SHP77 treated with DMSO at 0.1 percent for 48 hours (cell line): ENCODE data around the gene CLC.
"Not testable (repeated sequence)": the region's sequence is repeated elsewhere in the genome, so short reads cannot be mapped to it uniquely, and the experiment has no call there.

Experiments
- DNase-seq: peaks from one replicate; lab custom pipeline; 2025; lab: John Stamatoyannopoulos, UW

The CLC gene

GRCh38 chr19:39729594-39729993 is 8.2 kb downstream of the CLC start:
- DNase-seq: no peak

DNA sequence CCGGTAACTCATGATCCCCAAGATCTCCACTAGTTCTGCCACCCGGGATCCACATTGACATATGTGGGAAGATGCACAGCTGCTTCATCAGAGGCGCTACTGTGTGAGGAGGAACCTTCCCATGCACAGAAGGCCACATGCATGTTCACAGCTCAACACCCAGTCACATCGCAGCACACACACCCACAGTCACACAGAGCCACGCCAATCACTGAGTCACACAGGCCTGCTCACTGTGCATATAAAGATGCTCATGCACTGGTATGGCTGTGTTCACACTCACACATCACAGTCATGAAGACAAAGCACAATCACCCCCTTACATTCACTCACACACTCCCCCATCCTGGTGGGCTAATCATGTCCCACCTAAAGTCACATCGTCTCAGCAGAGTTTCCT is 9.8 kb downstream of the CLC start:
- no peak for DNase-seq

- DNase-seq: no peak
Observed at GRCh38 chr19:39727070-39727800, 10.6 kb downstream of the CLC start.

- no peak for DNase-seq
Observed at GRCh38 chr19:39725995-39726394, 11.8 kb downstream of the CLC start.

GRCh38 chr19:39720144-39720543 is 17.7 kb downstream of the CLC start:
- DNase-seq: not testable (repeated sequence)

DNA sequence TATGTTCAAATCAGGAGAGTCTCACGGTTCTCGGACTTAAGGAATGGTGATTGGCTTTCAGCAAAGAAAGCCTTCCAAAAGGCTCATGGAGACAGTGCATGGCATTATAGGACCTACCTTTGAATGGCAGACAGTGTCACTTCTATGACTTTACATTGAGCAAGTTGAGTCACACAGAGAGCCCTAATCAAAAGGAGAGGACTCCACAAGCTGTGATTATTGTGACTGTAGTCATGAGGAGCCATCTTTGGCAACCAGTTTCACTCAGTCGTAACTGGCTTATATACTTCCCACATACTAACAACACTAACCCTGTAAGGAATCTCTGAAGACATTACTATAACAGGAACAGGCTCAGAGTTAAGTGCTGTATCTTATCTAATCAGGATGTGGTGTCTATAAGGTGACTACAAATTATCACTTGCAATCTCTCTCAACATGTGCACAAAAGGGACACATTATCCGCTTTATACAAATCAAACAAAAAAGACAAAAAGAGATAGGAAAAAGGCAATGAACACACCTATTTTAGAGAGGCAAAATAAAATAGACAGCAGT is 27.4 kb downstream of the CLC start:
- no peak for DNase-seq

- DNase-seq: no peak
Observed at GRCh38 chr19:39709026-39709872, 28.6 kb downstream of the CLC start.

DNA sequence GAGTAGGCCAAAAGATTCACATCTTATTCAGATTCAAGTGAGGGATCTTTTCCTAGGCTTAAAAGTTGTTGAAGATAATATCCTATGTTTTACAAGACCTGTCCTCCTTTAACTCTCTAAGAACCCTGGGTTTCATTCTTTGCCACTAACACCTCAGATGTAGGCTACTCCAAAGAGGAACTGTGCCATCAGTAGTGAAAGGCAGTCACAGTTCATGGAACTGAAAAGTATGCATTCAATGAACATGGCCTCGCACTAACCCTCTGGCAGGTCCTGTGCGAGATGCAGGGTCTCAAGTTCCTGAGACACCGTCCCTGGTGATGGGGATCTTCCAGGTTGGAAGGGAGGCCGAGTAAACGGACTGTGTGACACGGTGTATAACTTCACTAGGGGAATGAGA is 29.2 kb downstream of the CLC start:
- no peak for DNase-seq

- DNase-seq: no peak
Observed at GRCh38 chr19:39705578-39706188, 32.1 kb downstream of the CLC start.

GRCh38 chr19:39704181-39705044 is 33.4 kb downstream of the CLC start, which contains the start of gene LGALS14:
Gene LGALS14 (plus strand): TSS chr19:39704481. CDS start chr19:39704529, 48 bp downstream.
- DNase-seq: no peak

GRCh38 chr19:39701291-39701690 is 36.5 kb downstream of the CLC start:
- DNase-seq: no peak

DNA sequence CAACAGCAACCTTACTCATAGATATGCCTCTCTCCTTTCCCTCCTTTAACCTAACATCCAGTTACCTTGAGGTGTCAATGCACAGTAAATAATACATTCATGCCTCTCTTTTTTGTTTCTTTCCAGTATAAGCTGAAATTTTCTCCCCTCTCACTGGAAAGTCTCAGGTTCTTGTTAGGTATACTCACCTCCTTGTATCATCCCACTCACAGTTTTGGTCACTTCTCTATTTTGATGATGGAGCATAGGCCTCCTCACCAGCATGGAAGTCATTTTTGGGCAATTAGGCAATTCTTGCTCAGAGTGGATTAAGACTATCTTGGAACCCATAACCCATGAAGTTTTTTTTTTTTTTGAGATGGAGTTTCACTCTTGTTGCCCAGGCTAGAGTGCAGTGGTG is 39.3 kb downstream of the CLC start:
- DNase-seq: no peak

- no peak for DNase-seq
Observed at GRCh38 chr19:39696387-39696786, 41.4 kb downstream of the CLC start.

- no peak for DNase-seq
Observed at GRCh38 chr19:39695759-39696158, 42.1 kb downstream of the CLC start.

DNA sequence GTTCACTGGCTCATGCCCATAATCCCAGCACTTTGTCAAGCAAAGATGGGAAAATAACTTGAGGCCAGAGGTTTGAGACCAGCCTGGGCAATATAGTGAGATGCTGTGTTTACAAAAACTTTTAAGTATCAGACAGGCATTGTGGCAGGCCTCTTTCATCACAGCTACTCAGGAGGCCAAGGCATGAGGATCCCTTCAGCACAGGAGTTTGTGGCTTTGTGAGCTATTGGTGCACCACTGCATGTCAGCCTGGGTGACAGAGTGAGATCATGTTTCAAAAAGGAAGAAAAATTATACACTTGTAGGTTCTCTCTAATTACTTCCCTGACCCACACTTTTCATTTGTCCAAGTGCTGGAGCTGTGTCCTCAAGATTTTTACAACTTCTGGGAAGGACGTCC is 45.0 kb downstream of the CLC start:
- no peak for DNase-seq

DNA sequence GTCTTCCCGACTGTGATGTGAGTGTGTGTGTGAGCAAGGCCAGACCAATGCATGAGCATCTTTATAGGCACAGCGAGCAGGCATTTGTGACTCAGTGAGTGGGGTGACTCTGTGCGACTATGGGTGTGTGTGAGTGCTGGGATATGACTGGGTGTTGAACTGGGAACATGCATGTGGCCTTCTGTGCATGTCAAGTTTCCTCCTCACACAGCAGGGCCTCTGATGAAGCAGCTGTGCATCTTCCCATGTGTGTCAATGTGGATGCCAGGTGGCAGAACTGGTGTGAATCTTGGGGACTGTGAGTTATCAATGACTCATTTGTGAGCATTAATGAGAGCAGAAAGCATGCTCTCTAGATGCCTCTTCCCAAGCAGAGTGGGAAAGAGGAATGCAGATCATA is 45.7 kb downstream of the CLC start:
- DNase-seq: no peak

- not testable (repeated sequence) for DNase-seq
Observed at GRCh38 chr19:39688637-39689036, 49.2 kb downstream of the CLC start.

GRCh38 chr19:39686739-39687138 is 51.1 kb downstream of the CLC start:
- no peak for DNase-seq

- no peak for DNase-seq
Observed at GRCh38 chr19:39684267-39684666, 53.6 kb downstream of the CLC start.

DNA sequence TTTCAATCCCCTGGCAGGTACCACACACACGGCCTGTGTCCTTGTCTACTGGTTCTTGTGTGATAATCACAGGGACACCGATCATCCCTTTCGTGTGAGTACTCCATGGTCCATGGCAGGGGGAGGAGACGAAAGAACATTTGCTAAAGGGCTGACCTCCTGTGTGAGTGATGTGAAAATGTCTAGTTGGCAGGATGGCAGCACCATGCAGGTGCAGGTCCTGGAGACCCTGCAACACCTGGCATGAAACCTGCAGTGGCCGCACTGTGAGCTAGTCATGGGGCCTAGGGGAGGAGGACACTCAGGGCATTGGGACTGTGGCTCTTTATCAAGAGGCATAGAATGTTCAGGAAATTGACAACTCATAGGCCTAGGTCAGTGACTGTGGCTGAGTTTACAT is 56.4 kb downstream of the CLC start:
- DNase-seq: no peak
